KOPT-K1 (cell line): ENCODE results near the gene CHAC1.
"Not testable (repeated sequence)": the region's sequence is repeated elsewhere in the genome, so short reads cannot be mapped to it uniquely, and the experiment has no call there.

Source experiments
- H3K27ac ChIP-seq: fragments of 200-600 bp; sonication (generic); 2 replicates; pipeline ENCODE4 v1.5.1; 2016; ENCODE audit warnings: antibody characterized with exemption, mild to moderate bottlenecking, low read depth, low read length; ENCODE audit not compliant: poor library complexity, severe bottlenecking
- H3K36me3 ChIP-seq: fragments of 200-600 bp; sonication (generic); 2 replicates; pipeline ENCODE4 v1.5.1; 2017; ENCODE audit warnings: antibody characterized with exemption, mild to moderate bottlenecking, low read length, moderate library complexity; ENCODE audit not compliant: insufficient read depth
- H3K9me3 ChIP-seq: fragments of 200-600 bp; sonication (generic); 2 replicates; pipeline ENCODE4 v1.5.1; 2017; ENCODE audit warnings: antibody characterized with exemption, low read length, mild to moderate bottlenecking; ENCODE audit not compliant: insufficient read depth, poor library complexity, severe bottlenecking

CHAC1 gene

GRCh38 chr15:40941068-40941527 is 12.2 kb upstream of the CHAC1 start:
- H3K36me3 ChIP-seq, result no peaks in the 10 kb centered on the region
- H3K9me3 ChIP-seq, result no peaks in the 10 kb centered on the region
- H3K27ac ChIP-seq, result peak overlapping the region; percentile 45

GRCh38 chr15:40941528-40942336 is 11.5 kb upstream of the CHAC1 start:
- Histone ChIP-seq H3K36me3 (no peaks in the 10 kb centered on the region), H3K27ac (peak overlapping the region; percentile 45)

GRCh38 chr15:40942337-40942854 is 10.9 kb upstream of the CHAC1 start:
- Histone ChIP-seq H3K36me3 (no peaks in the 10 kb centered on the region), H3K27ac (peak overlapping the region; percentile 45), H3K9me3 (no peaks in the 10 kb centered on the region)

More at GRCh38 chr15:40941528-40942336, 11.5 kb upstream of the CHAC1 start:
- H3K9me3 ChIP-seq, result no peaks in the 10 kb centered on the region

GRCh38 chr15:40942878-40943277 is 10.4 kb upstream of the CHAC1 start:
- Histone ChIP-seq H3K27ac (no peak overlapping the region), H3K36me3 (no peaks in the 10 kb centered on the region), H3K9me3 (no peaks in the 10 kb centered on the region)

- Histone ChIP-seq H3K9me3 (no peaks in the 10 kb centered on the region), H3K27ac (no peak overlapping the region), H3K36me3 (no peaks in the 10 kb centered on the region)
Measured at GRCh38 chr15:40943764-40944365, 9.4 kb upstream of the CHAC1 start.

- Histone ChIP-seq H3K27ac (no peak overlapping the region), H3K9me3 (no peaks in the 10 kb centered on the region), H3K36me3 (no peaks in the 10 kb centered on the region)
Measured at GRCh38 chr15:40944510-40945296, 8.6 kb upstream of the CHAC1 start.

- Histone ChIP-seq H3K9me3 (no peaks in the 10 kb centered on the region), H3K27ac (no peak overlapping the region), H3K36me3 (no peaks in the 10 kb centered on the region)
Measured at GRCh38 chr15:40948706-40949473, 4.4 kb upstream of the CHAC1 start.

- no peaks in the 10 kb centered on the region for H3K36me3 ChIP-seq
- H3K27ac ChIP-seq, result no peak overlapping the region
- no peaks in the 10 kb centered on the region for H3K9me3 ChIP-seq
Measured at GRCh38 chr15:40949756-40950207, 3.5 kb upstream of the CHAC1 start.

GRCh38 chr15:40951764-40952163 is 1.5 kb upstream of the CHAC1 start:
- no peak overlapping the region for H3K27ac ChIP-seq
- no peaks in the 10 kb centered on the region for H3K36me3 ChIP-seq
- no peaks in the 10 kb centered on the region for H3K9me3 ChIP-seq

GRCh38 chr15:40952301-40952900 is 870 bp upstream of the CHAC1 start:
- no peaks in the 10 kb centered on the region for H3K36me3 ChIP-seq
- peak overlapping the region; percentile 68 for H3K27ac ChIP-seq
- H3K9me3 ChIP-seq, result no peaks in the 10 kb centered on the region

GRCh38 chr15:40953713-40954074 is 423 bp downstream of the CHAC1 start:
- H3K36me3 ChIP-seq, result no peaks in the 10 kb centered on the region
- H3K9me3 ChIP-seq, result no peaks in the 10 kb centered on the region
- H3K27ac ChIP-seq, result peak overlapping the region; percentile 68

- H3K9me3 ChIP-seq, H3K36me3 ChIP-seq, H3K27ac ChIP-seq: not testable (repeated sequence)
Measured at GRCh38 chr15:40954158-40954848, 1.0 kb downstream of the CHAC1 start.

- H3K27ac ChIP-seq, result no peak overlapping the region
- no peaks in the 10 kb centered on the region for H3K9me3 ChIP-seq
- H3K36me3 ChIP-seq, result no peaks in the 10 kb centered on the region
Measured at GRCh38 chr15:40955141-40955903, 2.1 kb downstream of the CHAC1 start.
